Stimulated activated CD8-positive, alpha-beta memory T cell treated with anti-CD3 and anti-CD28 coated beads, Interleukin-12 subunit alpha, Interleukin-12 subunit beta, amount 100 ng/mL, for 24 hours (primary cell): ENCODE data around the gene TBATA.

Source experiments
- DNase-seq: peaks from one replicate; pipeline ENCODE4 v3.0.0-alpha.2; 2020; ENCODE audit errors: extremely low read depth

Gene TBATA

DNA sequence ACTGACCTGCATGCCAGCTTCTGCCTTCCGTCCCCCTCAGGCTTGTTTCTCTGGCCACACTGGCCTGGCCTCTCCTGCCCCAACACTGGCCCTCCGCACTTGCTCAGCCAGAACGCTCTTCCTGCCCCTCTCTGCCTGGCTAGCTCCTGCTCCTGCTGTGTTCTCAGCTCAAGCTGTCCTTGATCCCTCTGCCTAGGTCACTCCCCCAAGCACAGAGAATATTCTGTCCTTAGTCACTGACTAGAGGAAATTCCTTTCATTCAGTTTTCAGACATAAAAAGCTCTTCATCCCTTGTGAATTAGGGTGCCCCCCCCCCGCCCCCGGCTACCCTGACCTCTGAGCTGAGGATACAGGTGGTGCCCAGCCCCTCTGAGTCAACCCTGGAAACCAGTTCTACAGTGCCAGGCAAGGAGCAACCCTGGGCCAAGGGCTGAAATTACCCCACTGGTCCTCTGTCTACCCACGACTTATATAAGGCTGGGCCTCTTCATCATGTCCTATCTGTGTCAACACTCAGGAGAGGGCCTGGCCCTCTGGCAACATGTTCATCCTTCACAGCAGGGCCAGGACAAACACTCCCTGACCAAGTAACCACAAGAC, 23.9 kb upstream of the TBATA start:
- DNase-seq, result no peak

DNA sequence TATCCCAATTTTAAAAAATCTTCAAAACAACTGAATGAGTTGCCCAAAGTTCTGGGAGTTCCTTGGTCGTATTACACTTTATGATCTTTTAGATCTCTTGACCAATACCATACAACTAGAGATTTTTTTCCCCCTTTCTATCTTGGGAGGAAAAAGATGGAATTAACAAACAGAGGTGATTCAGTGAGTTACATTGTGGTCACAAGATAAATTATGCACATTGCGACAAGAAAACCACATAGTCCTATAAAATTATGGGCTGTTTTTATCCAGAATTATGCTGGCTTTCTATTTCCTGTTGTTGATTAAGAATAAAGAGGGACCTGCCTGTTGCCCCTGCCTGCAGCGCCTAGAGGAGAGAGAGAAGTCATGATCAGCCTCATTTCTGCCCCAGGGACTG, 22.4 kb upstream of the TBATA start:
- DNase-seq, result no peak

DNA sequence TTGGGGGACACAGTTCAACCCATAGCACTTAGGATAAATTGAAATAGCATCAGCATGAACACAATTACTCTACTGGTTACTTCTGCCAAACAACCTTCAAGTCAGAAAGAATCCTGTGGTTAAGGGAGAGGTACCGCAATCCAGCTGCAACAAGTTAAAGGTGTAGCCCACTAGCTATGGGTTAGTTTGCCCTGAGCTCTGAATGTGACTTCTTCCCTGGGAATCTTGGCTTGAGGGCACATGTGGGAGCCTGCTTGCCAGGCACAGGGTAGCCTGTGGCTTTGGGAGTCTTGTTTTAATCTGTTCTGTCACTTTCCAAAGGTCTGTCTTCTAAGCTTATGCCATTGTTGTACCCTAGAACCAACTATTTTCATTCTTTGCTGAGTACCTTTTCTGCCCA, 21.7 kb upstream of the TBATA start:
- DNase-seq, result no peak

- no peak for DNase-seq
Observed at GRCh38 chr10:70805619-70806215, 20.5 kb upstream of the TBATA start.

DNA sequence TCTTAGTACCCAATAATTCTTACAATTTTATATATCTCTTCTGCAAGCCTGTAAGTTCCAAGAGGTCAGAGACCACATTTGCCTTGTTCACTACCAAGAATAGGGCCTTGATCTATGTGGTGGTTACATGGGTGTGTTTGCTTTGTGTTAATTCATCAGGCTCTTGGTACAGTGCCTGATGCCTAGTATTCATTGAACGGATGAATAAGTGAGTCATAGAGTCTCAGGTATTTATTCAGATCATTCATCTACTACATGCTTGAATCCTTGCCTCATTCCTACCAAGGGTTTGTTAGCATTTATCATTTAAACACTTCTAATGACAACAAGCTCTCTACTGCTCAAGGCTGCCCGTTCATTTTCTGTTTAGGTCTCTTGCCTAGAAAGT, 19.2 kb upstream of the TBATA start:
- DNase-seq, result no peak

DNA sequence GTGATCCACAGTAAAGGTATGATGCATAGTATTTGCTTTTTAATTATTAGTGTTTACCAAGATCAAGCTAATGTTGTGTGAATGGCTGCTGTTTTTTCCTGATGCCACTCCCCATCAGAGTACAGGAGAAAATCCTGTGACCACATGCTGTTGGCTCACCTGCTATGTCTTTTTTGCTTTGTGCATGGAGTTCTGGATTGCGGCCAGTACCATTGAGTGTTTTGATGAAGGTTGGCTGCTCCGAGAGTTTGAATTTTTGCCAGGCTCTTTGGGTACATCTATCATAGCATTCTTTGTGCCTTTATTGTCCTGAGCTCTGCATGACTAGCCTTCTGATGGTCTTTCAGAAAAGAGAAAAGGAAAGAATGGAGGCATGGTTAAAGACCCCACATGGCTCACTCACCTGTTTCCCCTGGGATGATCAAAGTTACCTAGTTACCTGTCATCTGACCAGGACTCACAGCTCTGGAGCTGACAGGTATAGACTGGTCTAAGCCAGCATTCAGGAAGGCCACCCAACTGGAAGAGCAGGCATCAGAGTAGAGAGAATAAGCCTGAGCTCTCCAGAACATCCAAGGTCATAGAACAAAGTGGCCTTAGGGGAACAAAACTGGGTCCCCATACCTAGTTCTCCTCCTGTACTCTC, 18.7 kb upstream of the TBATA start:
- no peak for DNase-seq

GRCh38 chr10:70801854-70802253, 16.7 kb upstream of the TBATA start:
- DNase-seq, result no peak

DNA sequence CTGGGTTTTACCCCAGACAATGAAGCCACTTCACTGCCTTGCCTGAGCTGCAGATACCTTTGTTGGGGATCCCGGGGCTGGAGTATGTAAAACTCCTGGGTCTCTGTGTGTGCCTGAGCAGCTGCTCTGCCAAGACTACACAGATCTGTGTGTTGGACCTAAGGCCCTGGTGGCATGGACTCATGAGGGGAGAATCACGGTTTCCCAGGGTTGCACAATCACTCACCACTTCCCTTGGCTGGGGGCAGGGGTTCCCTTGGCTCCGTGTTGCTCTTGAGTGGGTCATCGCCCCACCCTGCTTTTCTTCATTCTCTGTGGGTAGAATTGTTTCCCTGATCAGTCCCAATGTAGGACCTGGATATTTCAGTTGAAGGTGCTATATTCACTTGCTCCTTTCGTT, 13.9 kb upstream of the TBATA start:
- DNase-seq, result no peak

- DNase-seq, result no peak
Observed at GRCh38 chr10:70797840-70798239, 12.7 kb upstream of the TBATA start.

DNA sequence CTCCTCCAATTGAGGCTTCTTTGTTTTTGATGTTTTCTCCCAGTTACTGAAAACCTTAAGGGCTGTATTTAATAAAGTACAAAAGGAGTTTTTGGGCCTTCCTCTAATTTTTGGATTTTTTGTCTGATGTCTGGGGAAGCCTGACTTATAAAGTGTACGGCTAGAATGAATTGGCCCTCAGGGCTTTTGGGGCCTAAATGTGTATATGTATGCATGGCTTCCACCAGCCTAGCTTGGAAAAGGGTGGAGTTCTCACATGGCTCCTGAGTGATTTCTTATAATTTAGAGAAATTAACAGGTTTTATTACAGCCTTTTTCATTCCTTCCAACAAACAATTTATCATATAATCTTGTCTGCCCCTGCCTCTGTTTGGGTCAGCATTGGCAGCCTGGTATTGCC, 10.4 kb upstream of the TBATA start:
- no peak for DNase-seq

GRCh38 chr10:70791386-70792039, 6.3 kb upstream of the TBATA start:
- no peak for DNase-seq

- no peak for DNase-seq
Observed at GRCh38 chr10:70786799-70787415, 1.7 kb upstream of the TBATA start.

- DNase-seq, result no peak
Observed at GRCh38 chr10:70784471-70784870, 706 bp downstream of the TBATA start.

- DNase-seq, result no peak
Observed at GRCh38 chr10:70784016-70784415, 1.2 kb downstream of the TBATA start.

DNA sequence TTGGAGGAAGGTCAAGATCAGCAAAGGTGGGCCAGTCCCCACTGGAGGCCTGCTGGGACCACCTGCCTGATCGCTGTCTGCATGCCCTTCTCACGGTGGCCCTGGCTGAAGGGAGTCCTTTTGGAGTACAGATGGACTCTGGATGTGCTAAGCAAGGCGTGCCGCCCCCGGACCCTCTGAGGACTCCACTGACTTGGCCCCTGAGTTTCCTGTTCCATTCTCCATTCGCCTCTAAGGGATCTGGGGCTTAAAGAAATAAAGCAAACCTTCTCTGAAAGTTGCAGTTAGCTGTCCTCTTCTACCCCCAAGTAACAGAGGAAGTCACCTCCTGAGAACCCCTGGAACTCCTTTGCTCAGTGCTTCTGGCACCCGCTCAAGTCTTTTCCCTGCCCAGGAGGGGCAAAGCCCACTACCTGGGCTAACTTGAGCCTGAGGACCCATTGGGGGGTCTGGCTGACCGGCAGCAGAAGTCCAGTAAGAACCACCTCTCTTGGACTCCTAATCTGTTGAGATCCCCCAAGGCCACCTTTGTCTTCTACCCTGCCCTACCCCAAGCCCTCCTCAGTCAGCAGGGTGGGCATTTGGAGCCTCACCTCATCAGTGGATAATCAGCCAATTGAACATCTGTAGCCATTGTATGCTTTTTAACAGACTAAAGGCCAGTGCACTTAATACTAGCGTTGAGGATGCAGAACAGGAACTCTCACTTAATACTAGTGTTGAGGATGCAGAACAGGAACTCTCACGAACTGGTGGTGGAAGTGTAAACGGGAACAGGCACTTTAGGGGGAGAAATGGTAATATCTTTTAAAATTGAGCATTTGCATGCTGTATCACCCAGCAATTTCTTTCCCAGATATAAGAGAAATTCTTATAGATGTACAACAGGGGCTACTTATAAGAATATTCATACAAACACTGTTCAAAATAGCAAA, 2.2 kb downstream of the TBATA start:
- DNase-seq, result no peak

- no peak for DNase-seq
Observed at GRCh38 chr10:70782086-70782745, 3.0 kb downstream of the TBATA start.

GRCh38 chr10:70781461-70782051, 3.6 kb downstream of the TBATA start:
- DNase-seq, result no peak

DNA sequence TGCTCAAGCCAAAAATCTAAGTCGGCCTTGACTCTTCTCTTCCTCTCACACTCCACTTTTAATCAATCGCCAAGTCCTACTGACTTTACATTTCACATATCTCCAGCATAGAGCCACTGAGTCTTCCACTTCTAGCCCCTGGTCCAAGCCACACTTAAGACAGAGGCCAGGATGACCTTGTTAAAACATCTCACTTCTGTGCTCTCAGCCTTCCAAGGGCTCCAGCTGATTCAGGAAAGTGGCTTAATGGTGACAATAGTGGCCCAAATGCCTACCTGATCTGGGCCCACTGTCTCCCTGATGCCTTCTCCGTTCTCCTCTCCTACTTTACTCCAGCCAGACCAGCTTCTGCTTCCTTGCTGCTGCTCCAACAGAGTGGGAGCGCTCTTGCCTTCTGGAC, 4.4 kb downstream of the TBATA start:
- DNase-seq, result no peak

DNA sequence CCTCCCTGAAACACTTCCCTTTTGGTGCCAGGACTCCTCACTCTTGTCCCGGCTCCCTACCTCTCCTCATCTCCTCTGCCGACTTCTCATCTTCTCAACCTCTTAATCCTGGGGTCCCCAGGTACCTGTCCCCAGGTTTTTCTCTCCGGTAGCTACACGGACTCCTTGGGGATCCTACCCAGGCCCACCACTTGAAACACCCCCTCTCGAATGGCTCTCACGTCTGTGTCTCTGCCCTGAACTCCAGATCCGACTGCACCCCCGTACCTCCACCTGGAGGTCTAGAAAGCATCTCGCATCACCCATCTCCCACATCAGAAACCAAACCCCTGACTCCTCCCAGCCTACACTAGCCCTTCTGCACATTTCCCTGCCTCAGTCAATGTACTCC, 4.8 kb downstream of the TBATA start:
- DNase-seq, result no peak

GRCh38 chr10:70779511-70780369, 5.4 kb downstream of the TBATA start:
- DNase-seq, result no peak
